ENCODE data around the gene SLC35G6. TPM values are rescaled to one million over a fixed set of nuclear protein-coding genes. Genes with fewer than 3 reads are reported as not detected.

Gene SLC35G6
- total and polyA plus RNA-seq, 4 donors = not detected

DNA sequence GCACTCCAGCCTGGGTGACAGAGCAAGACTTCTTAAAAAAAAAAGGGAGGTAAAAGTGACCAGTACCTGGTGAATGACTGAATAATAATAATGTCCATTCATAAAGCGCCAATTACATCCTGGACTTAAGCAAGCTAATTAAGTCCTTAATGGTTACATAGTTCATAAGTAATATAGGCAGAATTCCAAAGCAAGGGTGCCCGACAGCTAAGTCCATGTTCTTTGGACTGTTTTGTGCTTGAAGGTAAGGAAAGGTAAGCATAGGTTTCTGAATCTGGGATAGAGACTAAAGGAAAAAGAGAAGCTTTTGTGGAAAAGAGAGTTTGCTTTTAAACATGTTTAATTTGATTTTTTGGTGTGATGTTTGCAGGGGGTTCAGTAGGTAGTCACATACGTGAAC, 12.7 kb downstream of the SLC35G6 start:
- H3K27me3 ChIP-seq (ENCODE audit: control insufficient read depth in 4 of 4, insufficient read depth in 4 of 4, low read length in 3 of 4) = no peaks in the 10 kb centered on the region
- no peak overlapping the region for H3K4me3 ChIP-seq (ENCODE audit: low read depth in 1 of 3, low read length in 3 of 3)
- WGBS = 87% methylated on average over 3 of the region's 3 CpGs
- no peak overlapping the region for H3K9ac ChIP-seq (ENCODE audit: low read depth in 1 of 2, low read length in 2 of 2)
- no peak for DNase-seq (ENCODE audit: low spot score)
- no peak for TF ChIP-seq MAX (IDR thresholded peaks at IDR 0.05)
- TF ChIP-seq, protein P1, sequence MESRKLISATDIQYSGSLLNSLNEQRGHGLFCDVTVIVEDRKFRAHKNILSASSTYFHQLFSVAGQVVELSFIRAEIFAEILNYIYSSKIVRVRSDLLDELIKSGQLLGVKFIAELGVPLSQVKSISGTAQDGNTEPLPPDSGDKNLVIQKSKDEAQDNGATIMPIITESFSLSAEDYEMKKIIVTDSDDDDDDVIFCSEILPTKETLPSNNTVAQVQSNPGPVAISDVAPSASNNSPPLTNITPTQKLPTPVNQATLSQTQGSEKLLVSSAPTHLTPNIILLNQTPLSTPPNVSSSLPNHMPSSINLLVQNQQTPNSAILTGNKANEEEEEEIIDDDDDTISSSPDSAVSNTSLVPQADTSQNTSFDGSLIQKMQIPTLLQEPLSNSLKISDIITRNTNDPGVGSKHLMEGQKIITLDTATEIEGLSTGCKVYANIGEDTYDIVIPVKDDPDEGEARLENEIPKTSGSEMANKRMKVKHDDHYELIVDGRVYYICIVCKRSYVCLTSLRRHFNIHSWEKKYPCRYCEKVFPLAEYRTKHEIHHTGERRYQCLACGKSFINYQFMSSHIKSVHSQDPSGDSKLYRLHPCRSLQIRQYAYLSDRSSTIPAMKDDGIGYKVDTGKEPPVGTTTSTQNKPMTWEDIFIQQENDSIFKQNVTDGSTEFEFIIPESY (IDR thresholded peaks at IDR 0.05) = no peak
- no peak for TF ChIP-seq RAD21 (IDR thresholded peaks at IDR 0.05)
- no peak for TF ChIP-seq CTCF (IDR thresholded peaks at IDR 0.05; ENCODE audit: low read depth, low read length, missing input control)
- TF ChIP-seq, protein P2, sequence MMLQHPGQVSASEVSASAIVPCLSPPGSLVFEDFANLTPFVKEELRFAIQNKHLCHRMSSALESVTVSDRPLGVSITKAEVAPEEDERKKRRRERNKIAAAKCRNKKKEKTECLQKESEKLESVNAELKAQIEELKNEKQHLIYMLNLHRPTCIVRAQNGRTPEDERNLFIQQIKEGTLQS (IDR thresholded peaks at IDR 0.05) = no peak
- no peak for TF ChIP-seq TAF1 (conservative IDR thresholded peaks at IDR 0.05)
- no peak for TF ChIP-seq FOXA1 (IDR thresholded peaks at IDR 0.05)
- no peak overlapping the region for H3K27ac ChIP-seq (ENCODE audit: low read depth in 1 of 2, low read length in 2 of 2)
- no peaks in the 10 kb centered on the region for H3K9me3 ChIP-seq (ENCODE audit: control insufficient read depth in 4 of 4, low read length in 3 of 4)
- H3K4me1 ChIP-seq (ENCODE audit: control insufficient read depth in 4 of 4, insufficient read depth in 4 of 4, low read length in 3 of 4) = peaks cover 0 to 17% (median 6%) of the 10 kb centered on the region in 4 donors
- peaks cover 7 to 34% (median 26%) of the 10 kb centered on the region in 4 donors for H3K36me3 ChIP-seq (ENCODE audit: control insufficient read depth in 4 of 4, insufficient read depth in 3 of 4, low read depth in 1 of 4, low read length in 3 of 4)

- no peaks in the 10 kb centered on the region for H3K27me3 ChIP-seq (ENCODE audit: control insufficient read depth in 4 of 4, insufficient read depth in 4 of 4, low read length in 3 of 4)
- TF ChIP-seq, protein P1 (IDR thresholded peaks at IDR 0.05) = no peak
- no peak for DNase-seq (ENCODE audit: low spot score)
- H3K4me3 ChIP-seq (ENCODE audit: low read depth in 1 of 3, low read length in 3 of 3) = no peak overlapping the region
- peaks cover 0 to 10% (median 4%) of the 10 kb centered on the region in 4 donors for H3K4me1 ChIP-seq (ENCODE audit: control insufficient read depth in 4 of 4, insufficient read depth in 4 of 4, low read length in 3 of 4)
- H3K9ac ChIP-seq (ENCODE audit: low read depth in 1 of 2, low read length in 2 of 2) = no peak overlapping the region
- no peaks in the 10 kb centered on the region for H3K9me3 ChIP-seq (ENCODE audit: control insufficient read depth in 4 of 4, low read length in 3 of 4)
- H3K27ac ChIP-seq (ENCODE audit: low read depth in 1 of 2, low read length in 2 of 2) = no peak overlapping the region
- peaks cover 21 to 49% (median 39%) of the 10 kb centered on the region in 4 donors for H3K36me3 ChIP-seq (ENCODE audit: control insufficient read depth in 4 of 4, insufficient read depth in 3 of 4, low read depth in 1 of 4, low read length in 3 of 4)
- WGBS = 93% methylated on average over 12 of the region's 12 CpGs
Observed at GRCh38 chr17:7495906-7496434, 14.7 kb downstream of the SLC35G6 start.

GRCh38 chr17:7496470-7497183, 15.4 kb downstream of the SLC35G6 start:
- H3K27ac ChIP-seq (ENCODE audit: low read depth in 1 of 2, low read length in 2 of 2) = no peak overlapping the region
- DNase-seq (ENCODE audit: low spot score) = no peak
- TF ChIP-seq TAF1 (conservative IDR thresholded peaks at IDR 0.05) (no peak), RXRA (IDR thresholded peaks at IDR 0.05) (no peak), FOXA2 (IDR thresholded peaks at IDR 0.05) (no peak), YY1 (IDR thresholded peaks at IDR 0.05) (no peak), CTCF (IDR thresholded peaks at IDR 0.05; ENCODE audit: low read depth, low read length, missing input control) (no peak), HNF4G (IDR thresholded peaks at IDR 0.05) (no peak), RAD21 (IDR thresholded peaks at IDR 0.05) (no peak), FOXA1 (IDR thresholded peaks at IDR 0.05) (no peak)
- TF ChIP-seq, protein P3, sequence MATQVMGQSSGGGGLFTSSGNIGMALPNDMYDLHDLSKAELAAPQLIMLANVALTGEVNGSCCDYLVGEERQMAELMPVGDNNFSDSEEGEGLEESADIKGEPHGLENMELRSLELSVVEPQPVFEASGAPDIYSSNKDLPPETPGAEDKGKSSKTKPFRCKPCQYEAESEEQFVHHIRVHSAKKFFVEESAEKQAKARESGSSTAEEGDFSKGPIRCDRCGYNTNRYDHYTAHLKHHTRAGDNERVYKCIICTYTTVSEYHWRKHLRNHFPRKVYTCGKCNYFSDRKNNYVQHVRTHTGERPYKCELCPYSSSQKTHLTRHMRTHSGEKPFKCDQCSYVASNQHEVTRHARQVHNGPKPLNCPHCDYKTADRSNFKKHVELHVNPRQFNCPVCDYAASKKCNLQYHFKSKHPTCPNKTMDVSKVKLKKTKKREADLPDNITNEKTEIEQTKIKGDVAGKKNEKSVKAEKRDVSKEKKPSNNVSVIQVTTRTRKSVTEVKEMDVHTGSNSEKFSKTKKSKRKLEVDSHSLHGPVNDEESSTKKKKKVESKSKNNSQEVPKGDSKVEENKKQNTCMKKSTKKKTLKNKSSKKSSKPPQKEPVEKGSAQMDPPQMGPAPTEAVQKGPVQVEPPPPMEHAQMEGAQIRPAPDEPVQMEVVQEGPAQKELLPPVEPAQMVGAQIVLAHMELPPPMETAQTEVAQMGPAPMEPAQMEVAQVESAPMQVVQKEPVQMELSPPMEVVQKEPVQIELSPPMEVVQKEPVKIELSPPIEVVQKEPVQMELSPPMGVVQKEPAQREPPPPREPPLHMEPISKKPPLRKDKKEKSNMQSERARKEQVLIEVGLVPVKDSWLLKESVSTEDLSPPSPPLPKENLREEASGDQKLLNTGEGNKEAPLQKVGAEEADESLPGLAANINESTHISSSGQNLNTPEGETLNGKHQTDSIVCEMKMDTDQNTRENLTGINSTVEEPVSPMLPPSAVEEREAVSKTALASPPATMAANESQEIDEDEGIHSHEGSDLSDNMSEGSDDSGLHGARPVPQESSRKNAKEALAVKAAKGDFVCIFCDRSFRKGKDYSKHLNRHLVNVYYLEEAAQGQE (IDR thresholded peaks at IDR 0.05) = no peak

More at GRCh38 chr17:7496470-7497183, 15.4 kb downstream of the SLC35G6 start:
- 84% methylated on average over 20 of the region's 20 CpGs for WGBS
- Histone ChIP-seq H3K36me3 (ENCODE audit: control insufficient read depth in 4 of 4, insufficient read depth in 3 of 4, low read depth in 1 of 4, low read length in 3 of 4) (peaks cover 25 to 55% (median 45%) of the 10 kb centered on the region in 4 donors), H3K4me1 (ENCODE audit: control insufficient read depth in 4 of 4, insufficient read depth in 4 of 4, low read length in 3 of 4) (peaks cover 0 to 8% (median 2%) of the 10 kb centered on the region in 4 donors), H3K9me3 (ENCODE audit: control insufficient read depth in 4 of 4, low read length in 3 of 4) (no peaks in the 10 kb centered on the region), H3K27me3 (ENCODE audit: control insufficient read depth in 4 of 4, insufficient read depth in 4 of 4, low read length in 3 of 4) (no peaks in the 10 kb centered on the region), H3K9ac (ENCODE audit: low read depth in 1 of 2, low read length in 2 of 2) (no peak overlapping the region), H3K4me3 (ENCODE audit: low read depth in 1 of 3, low read length in 3 of 3) (no peak overlapping the region)

Measured in liver (tissue), 9 donors.